ENCODE results near the gene ZNF662. TPM values are rescaled to one million over a fixed set of nuclear protein-coding genes. Genes with fewer than 3 reads are reported as not detected.
"Not testable (repeated sequence)": the region's sequence is repeated elsewhere in the genome, so short reads cannot be mapped to it uniquely, and the experiment has no call there.

Gene ZNF662
- total RNA-seq, 2 donors from 2014 or later: 5.9 to 7.7 TPM

- ATAC-seq; DNase-seq; intact Hi-C loops (cut with DNase I, micrococcal nuclease): not testable (repeated sequence)
These were observed 22.6 kb upstream of the ZNF662 start for GRCh38 chr3:42883251-42883930.

- intact Hi-C loops (cut with DNase I, micrococcal nuclease): no loop called here
- ATAC-seq (no peak), DNase-seq (no peak)
These were observed 21.6 kb upstream of the ZNF662 start for GRCh38 chr3:42884324-42884723.

- intact Hi-C loops (cut with DNase I, micrococcal nuclease): no loop called here
- no peak for ATAC-seq
- no peak for DNase-seq
These were observed 19.6 kb upstream of the ZNF662 start for GRCh38 chr3:42886294-42886822.

GRCh38 chr3:42887084-42887483 is 18.9 kb upstream of the ZNF662 start:
- ATAC-seq: no peak
- DNase-seq: no peak
- intact Hi-C loops (cut with DNase I, micrococcal nuclease): no loop called here

GRCh38 chr3:42891042-42891441 is 14.9 kb upstream of the ZNF662 start:
- DNase-seq (no peak), ATAC-seq (no peak)
- intact Hi-C loops (cut with DNase I, micrococcal nuclease): no loop called here

DNA sequence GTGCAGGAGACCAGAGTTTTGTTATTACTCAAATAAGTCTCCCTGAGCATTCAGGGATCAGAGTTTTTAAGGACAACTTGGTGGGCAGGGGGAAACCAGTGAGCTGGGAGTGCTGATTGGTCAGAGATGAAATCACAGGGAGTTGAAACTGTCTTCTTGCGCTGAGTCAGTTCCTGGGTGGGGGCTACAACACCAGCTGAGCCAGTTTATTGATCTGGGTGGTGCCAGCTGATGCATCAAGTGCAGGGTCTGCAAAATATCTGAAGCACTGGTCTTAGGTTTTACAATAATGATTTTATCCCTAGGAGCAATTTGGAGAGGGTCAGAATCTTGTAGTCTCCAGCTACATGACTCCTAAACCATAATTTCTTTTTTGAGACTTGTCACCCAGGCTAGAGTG is 13.8 kb upstream of the ZNF662 start:
- intact Hi-C loops (cut with DNase I, micrococcal nuclease): no loop called here
- no peak for DNase-seq
- no peak for ATAC-seq

GRCh38 chr3:42892807-42893206 is 13.1 kb upstream of the ZNF662 start:
- ATAC-seq (no peak), DNase-seq (no peak)
- intact Hi-C loops (cut with DNase I, micrococcal nuclease): no loop called here

DNA sequence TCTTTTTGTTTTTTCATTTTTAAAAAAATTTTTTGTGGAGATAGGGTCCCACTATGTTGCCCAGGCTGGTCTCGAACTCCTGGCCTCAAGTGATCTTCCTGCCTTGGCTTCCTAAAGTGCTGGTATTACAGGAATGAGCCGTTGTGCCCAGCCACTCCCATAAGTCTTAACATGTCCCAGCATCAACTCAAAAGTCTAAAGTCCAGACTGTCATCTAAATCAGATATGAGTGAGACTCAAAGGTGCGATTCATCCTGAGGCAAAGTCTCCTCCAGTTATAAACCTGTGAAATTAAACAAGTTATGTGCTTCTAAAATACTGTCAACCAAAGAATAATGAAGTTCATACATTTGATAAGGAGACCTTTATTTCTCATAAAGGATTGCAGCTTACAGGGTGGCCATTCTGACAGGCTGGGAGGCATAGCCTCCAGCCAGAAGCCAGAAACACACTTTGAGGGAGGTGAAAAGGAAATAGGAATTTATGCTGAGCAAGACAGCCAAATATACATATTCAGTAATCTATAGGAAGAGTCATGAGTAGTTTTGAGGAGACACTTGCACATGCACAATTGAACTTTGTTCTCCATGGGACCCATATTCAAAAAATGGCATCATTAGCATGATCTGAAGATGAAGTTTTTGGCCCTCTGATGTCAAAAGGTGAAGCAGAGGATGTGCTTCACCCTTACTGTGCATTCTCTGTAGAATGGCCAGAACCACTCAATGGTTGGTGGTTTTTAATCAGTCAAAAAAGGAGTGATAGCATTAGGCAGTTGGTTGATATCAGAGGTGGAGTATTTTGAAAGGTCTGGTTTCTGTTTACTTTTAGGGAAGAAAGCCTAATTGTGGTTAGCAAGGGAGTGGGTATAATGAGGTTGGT is 11.0 kb upstream of the ZNF662 start:
- DNase-seq (no peak), ATAC-seq (peak; percentile 80)
- intact Hi-C loops (cut with DNase I, micrococcal nuclease): no loop called here

GRCh38 chr3:42895580-42895868 is 10.4 kb upstream of the ZNF662 start:
- intact Hi-C loops (cut with DNase I, micrococcal nuclease): no loop called here
- DNase-seq: no peak
- ATAC-seq: no peak

DNA sequence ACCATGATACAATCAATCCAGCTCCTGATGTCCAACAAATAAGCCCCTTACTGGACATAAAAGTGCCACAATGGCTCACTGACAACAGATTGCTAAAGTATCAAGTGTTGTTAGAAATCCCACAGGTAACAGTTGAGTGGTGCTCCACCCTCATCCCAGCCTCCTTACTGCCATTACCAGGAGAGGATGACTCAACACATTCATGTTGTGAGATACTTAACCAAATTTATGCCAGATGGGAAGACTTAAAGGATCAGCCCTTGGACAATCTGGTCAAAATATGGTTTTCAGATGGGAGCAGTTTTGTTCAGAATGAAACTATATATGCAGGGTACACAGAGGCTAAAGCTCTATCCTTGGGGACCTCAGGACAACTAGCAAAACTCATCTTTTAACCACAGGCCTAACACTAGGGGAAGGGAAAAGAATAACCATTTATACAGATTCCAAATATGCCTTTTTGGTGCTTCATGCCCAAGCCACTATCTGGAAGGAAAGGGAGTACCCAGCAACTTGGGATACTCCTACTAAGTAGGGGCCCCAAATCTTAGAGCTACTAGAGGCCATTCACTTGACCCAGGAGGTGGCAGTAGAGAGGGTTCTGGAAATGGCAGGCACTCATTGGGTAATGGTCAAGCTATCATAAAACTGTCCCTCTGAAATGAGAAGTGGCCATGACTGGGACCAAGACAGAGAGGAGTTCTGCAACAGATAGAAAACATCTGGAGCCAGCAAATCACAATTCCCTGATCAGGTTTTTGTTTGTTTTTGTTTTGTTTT is 6.9 kb upstream of the ZNF662 start:
- intact Hi-C loops (cut with DNase I, micrococcal nuclease): no loop called here
- DNase-seq (no peak), ATAC-seq (no peak)

DNA sequence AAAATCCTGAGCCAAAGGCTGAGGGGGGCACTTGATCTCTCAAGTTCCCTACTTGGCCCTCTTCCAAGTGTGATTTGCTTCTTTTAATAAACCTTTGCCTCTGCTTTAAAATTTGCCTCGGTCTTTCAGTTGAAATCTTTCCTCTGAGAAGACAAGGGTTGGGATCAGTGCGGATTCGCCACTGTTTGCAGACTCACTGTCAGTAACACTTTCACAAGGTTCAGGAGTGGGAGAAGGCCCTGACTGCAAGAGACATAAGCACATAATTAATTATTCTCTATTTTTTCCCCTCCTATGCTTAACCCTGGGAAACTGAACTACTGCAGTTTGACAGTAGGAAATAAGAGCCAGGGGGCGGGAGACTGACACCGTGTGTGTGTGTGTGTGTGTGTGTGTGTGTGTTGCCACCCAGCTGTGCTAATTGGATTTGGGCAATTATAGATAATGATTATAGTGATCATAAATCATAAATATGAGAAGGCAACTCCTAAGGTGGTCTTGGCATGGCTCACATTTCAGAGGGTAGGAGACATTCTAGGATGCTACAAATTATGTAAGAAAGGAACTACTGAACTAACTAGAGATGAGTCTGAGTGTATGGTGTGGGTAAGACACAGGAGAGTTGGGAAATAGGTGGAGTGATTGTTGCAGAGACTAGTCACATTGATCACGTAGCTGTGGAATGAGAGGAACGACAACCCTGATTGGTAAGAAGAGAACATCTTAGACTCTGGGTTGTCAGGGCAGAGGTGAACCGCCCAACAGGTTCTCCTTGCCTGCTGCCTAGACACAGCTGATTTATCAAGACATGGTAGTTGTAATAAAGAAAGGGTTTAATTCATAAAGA is 5.5 kb upstream of the ZNF662 start:
- intact Hi-C loops (cut with DNase I, micrococcal nuclease): no loop called here
- no peak for ATAC-seq
- DNase-seq: no peak

- DNase-seq: no peak
- no peak for ATAC-seq
- intact Hi-C loops (cut with DNase I, micrococcal nuclease): no loop called here
These were observed 4.9 kb upstream of the ZNF662 start for GRCh38 chr3:42901073-42901415.

GRCh38 chr3:42902257-42902656 is 3.7 kb upstream of the ZNF662 start:
- DNase-seq (no peak), ATAC-seq (no peak)
- intact Hi-C loops (cut with DNase I, micrococcal nuclease): no loop called here

DNA sequence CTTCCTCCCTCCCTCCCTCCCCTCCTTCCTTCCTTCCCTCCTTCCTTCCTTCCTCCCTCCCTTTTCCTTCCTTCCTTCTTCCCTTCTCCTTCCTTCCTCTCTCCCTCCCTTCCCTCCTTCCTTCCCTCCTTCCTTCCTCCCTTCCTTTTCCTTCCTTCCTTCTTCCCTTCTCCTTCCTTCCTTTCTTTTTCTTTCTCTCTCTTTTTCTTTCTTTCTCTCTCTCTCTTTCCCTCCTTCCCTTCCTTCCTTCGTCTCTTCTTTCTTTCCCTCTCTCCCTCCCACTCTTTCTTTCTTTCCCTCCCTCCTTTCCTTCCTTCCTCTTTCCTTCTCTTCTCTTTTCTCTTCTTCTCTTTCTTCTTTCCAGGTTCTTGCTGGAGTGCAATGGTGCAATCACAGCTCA is 1.9 kb upstream of the ZNF662 start:
- DNase-seq (no peak), ATAC-seq (no peak)
- intact Hi-C loops (cut with DNase I, micrococcal nuclease): no loop called here

DNA sequence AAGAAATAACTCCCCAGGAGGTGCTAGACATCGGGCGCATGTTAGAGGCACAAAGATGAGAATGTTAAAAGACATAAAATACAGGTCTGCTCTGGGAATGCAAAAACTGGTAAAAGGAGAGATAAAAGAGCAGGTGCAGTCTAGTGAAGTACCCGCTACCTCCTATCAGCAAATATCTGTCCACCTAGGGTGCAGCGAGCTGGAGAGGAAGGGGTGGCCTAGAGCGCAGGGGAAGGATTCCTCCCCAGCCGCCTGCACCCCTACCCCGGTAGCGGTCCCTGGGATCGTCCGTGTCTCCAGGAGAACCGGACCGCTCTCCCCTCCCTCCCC is 237 bp upstream of the ZNF662 start:
- DNase-seq (no peak), ATAC-seq (no peak)
- intact Hi-C loops (cut with DNase I, micrococcal nuclease): no loop called here

GRCh38 chr3:42906848-42907183 is 874 bp downstream of the ZNF662 start:
- no peak for DNase-seq
- intact Hi-C loops (cut with DNase I, micrococcal nuclease): no loop called here
- no peak for ATAC-seq

DNA sequence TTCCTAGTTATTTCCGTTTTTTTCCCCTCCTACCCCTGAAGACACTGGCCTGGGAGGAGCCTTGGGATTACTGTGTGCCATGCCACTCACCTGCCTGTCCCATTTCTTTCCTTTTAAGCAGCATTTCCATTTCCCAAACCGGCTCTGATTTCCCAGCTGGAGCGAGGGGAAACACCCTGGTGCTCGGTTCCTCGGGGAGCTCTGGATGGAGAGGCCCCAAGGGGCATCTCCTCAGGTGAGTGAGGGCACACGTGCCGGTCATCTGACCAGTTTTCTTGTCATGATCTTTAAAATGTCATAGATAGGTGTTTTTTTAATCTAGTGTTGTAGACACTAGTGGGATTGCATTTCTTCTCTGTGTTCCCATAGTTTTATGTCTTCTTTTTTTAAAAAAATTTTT is 2.7 kb downstream of the ZNF662 start:
- DNase-seq (no peak), ATAC-seq (no peak)
- intact Hi-C loops (cut with DNase I, micrococcal nuclease): no loop called here

- ATAC-seq (no peak), DNase-seq (no peak)
- intact Hi-C loops (cut with DNase I, micrococcal nuclease): no loop called here
These were observed 5.6 kb downstream of the ZNF662 start for GRCh38 chr3:42911551-42911950.

- intact Hi-C loops (cut with DNase I, micrococcal nuclease): no loop called here
- no peak for DNase-seq
- ATAC-seq: no peak
These were observed 9.0 kb downstream of the ZNF662 start for GRCh38 chr3:42914771-42915515.

Measured in left colon (tissue), 2 donors.